ENCODE measurements around the gene ZNF575. TPM values are rescaled to one million over a fixed set of nuclear protein-coding genes. Genes with fewer than 3 reads are reported as not detected.

ZNF575 gene
- total and polyA plus RNA-seq, 2 experiments from 2014 or later: 0.10 to 0.65 TPM

GRCh38 chr19:43553656-43554055 is 20.7 kb downstream of the ZNF575 start:
- H3K79me2 ChIP-seq (replicated peaks; ENCODE audit: insufficient read depth): no peaks in the 10 kb centered on the region
- no peaks in the 10 kb centered on the region for H3F3A ChIP-seq (replicated peaks; ENCODE audit: low read depth)
- Mint-ChIP-seq H3K36me3 (ENCODE audit: low read depth) (peaks cover 46% of the 10 kb centered on the region), H3K27me3 (ENCODE audit: insufficient read depth, low read depth, poor library complexity) (peaks cover 4% of the 10 kb centered on the region), H3K27ac (no peak overlapping the region), H3K9me3 (no peaks in the 10 kb centered on the region), H3K4me1 (peaks cover 9% of the 10 kb centered on the region), H3K4me3 (no peak overlapping the region)
- ATAC-seq (no peak), DNase-seq (ENCODE audit: low spot score) (no peak)
- H3K4me1 ChIP-seq (ENCODE audit: insufficient read depth): peaks cover 4% of the 10 kb centered on the region; the same call in 1 of the 2 replicates
- no peak overlapping the region for H2AFZ ChIP-seq
- no peak overlapping the region for H3K4me3 ChIP-seq
- no peaks in the 10 kb centered on the region; the same call in 1 of the 2 replicates for H3K36me3 ChIP-seq (ENCODE audit: insufficient read depth)
- H3K4me2 ChIP-seq: no peak overlapping the region
- H3K9me2 ChIP-seq (ENCODE audit: insufficient read depth): no peaks in the 10 kb centered on the region
- no peaks in the 10 kb centered on the region for H3K27me3 ChIP-seq (ENCODE audit: insufficient read depth)
- TF ChIP-seq JUNB (IDR thresholded peaks at IDR 0.05; ENCODE audit: unreplicated experiment) (no peak), ZNF331 (CRISPR knock-in tag; IDR thresholded peaks at IDR 0.05; ENCODE audit: low read depth) (no peak), CREB1 (CRISPR knock-in tag; IDR thresholded peaks at IDR 0.05; ENCODE audit: low read depth) (no peak), ETS1 (IDR thresholded peaks at IDR 0.05) (no peak), EZH2 (IDR thresholded peaks at IDR 0.05; ENCODE audit: low read depth, unreplicated experiment) (no peak), EZH2phosphoT487 (IDR thresholded peaks at IDR 0.05; ENCODE audit: unreplicated experiment) (no peak), ZNF114 (CRISPR knock-in tag; IDR thresholded peaks at IDR 0.05) (no peak), POLR2AphosphoS5 (IDR thresholded peaks at IDR 0.05; ENCODE audit: low read depth) (no peak), NANOG (IDR thresholded peaks at IDR 0.05; ENCODE audit: borderline replicate concordance) (no peak), STAT1 (IDR thresholded peaks at IDR 0.05; ENCODE audit: unreplicated experiment) (no peak), REST (IDR thresholded peaks at IDR 0.05; ENCODE audit: unreplicated experiment) (no peak), ZNF462 (CRISPR knock-in tag; IDR thresholded peaks at IDR 0.05) (no peak)
- H4K20me1 ChIP-seq (replicated peaks; ENCODE audit: insufficient read depth): no peaks in the 10 kb centered on the region
- H3K27ac ChIP-seq (ENCODE audit: low read depth): no peak overlapping the region

Measured in GM23338 (cell line).